ENCODE data around the gene ZBTB21.

Gene ZBTB21

GRCh38 chr21:41965045-41965444 is 45.1 kb downstream of the ZBTB21 start:
- TF ChIP-seq TAF1 (IDR thresholded peaks at IDR 0.05; ENCODE audit: borderline replicate concordance, insufficient read depth, low read length) (no peak), SIN3A (IDR thresholded peaks at IDR 0.05; ENCODE audit: borderline replicate concordance, insufficient read depth, low read length) (no peak), POLR2AphosphoS5 (IDR thresholded peaks at IDR 0.05; ENCODE audit: low read depth, low read length) (no peak), FOXP2 (optimal IDR thresholded peaks at IDR 0.05; ENCODE audit: borderline replicate concordance, extremely low read depth, extremely low read length, insufficient read depth) (no peak), REST (IDR thresholded peaks at IDR 0.05; ENCODE audit: insufficient read depth in 1 of 2, low read depth in 2 of 2, low read length in 2 of 2) (no peak)

GRCh38 chr21:41964171-41964570 is 46.0 kb downstream of the ZBTB21 start:
- no peak for TF ChIP-seq SIN3A (IDR thresholded peaks at IDR 0.05; ENCODE audit: borderline replicate concordance, insufficient read depth, low read length)
- no peak for TF ChIP-seq TAF1 (IDR thresholded peaks at IDR 0.05; ENCODE audit: borderline replicate concordance, insufficient read depth, low read length)

- TF ChIP-seq POLR2AphosphoS5 (IDR thresholded peaks at IDR 0.05; ENCODE audit: low read depth, low read length): no peak
- no peak for TF ChIP-seq REST (IDR thresholded peaks at IDR 0.05; ENCODE audit: insufficient read depth in 1 of 2, low read depth in 2 of 2, low read length in 2 of 2)
- TF ChIP-seq TAF1 (IDR thresholded peaks at IDR 0.05; ENCODE audit: borderline replicate concordance, insufficient read depth, low read length): no peak
- no peak for TF ChIP-seq FOXP2 (optimal IDR thresholded peaks at IDR 0.05; ENCODE audit: borderline replicate concordance, extremely low read depth, extremely low read length, insufficient read depth)
These were observed 47.7 kb downstream of the ZBTB21 start for GRCh38 chr21:41962425-41962966.

- TF ChIP-seq REST (IDR thresholded peaks at IDR 0.05; ENCODE audit: insufficient read depth in 1 of 2, low read depth in 2 of 2, low read length in 2 of 2) (no peak), TAF1 (IDR thresholded peaks at IDR 0.05; ENCODE audit: borderline replicate concordance, insufficient read depth, low read length) (no peak), POLR2AphosphoS5 (IDR thresholded peaks at IDR 0.05; ENCODE audit: low read depth, low read length) (no peak), SIN3A (IDR thresholded peaks at IDR 0.05; ENCODE audit: borderline replicate concordance, insufficient read depth, low read length) (no peak), FOXP2 (optimal IDR thresholded peaks at IDR 0.05; ENCODE audit: borderline replicate concordance, extremely low read depth, extremely low read length, insufficient read depth) (no peak)
These were observed 48.4 kb downstream of the ZBTB21 start for GRCh38 chr21:41961753-41962152.

GRCh38 chr21:41961282-41961701 is 48.9 kb downstream of the ZBTB21 start:
- TF ChIP-seq FOXP2 (optimal IDR thresholded peaks at IDR 0.05; ENCODE audit: borderline replicate concordance, extremely low read depth, extremely low read length, insufficient read depth) (no peak), TAF1 (IDR thresholded peaks at IDR 0.05; ENCODE audit: borderline replicate concordance, insufficient read depth, low read length) (no peak), SIN3A (IDR thresholded peaks at IDR 0.05; ENCODE audit: borderline replicate concordance, insufficient read depth, low read length) (no peak), POLR2AphosphoS5 (IDR thresholded peaks at IDR 0.05; ENCODE audit: low read depth, low read length) (no peak), REST (IDR thresholded peaks at IDR 0.05; ENCODE audit: insufficient read depth in 1 of 2, low read depth in 2 of 2, low read length in 2 of 2) (no peak)

Measured in PFSK-1 (cell line).